Muscle layer of colon (tissue), 2 donors: ENCODE measurements around the gene ZNF644.
"Not testable (repeated sequence)": the region's sequence is repeated elsewhere in the genome, so short reads cannot be mapped to it uniquely, and the experiment has no call there.

Experiments used
- H3K27ac ChIP-seq: one replicate; pipeline ENCODE4 v1.7.0; 2013; ENCODE audit warnings: low read depth, mild to moderate bottlenecking, low read length, moderate library complexity
- H3K27me3 ChIP-seq, 2 donors: one replicate each; pipeline ENCODE4 v1.7.0; 2013; ENCODE audit warnings: low read length in 2 of 2, mild to moderate bottlenecking in 2 of 2; ENCODE audit not compliant: insufficient read depth in 2 of 2, control insufficient read depth in 1 of 2
- H3K36me3 ChIP-seq: one replicate; pipeline ENCODE4 v1.7.0; 2013; ENCODE audit warnings: mild to moderate bottlenecking, low read length; ENCODE audit not compliant: insufficient read depth
- H3K4me1 ChIP-seq: one replicate; pipeline ENCODE4 v1.7.0; 2013; ENCODE audit warnings: mild to moderate bottlenecking, low read length; ENCODE audit not compliant: insufficient read depth
- H3K4me3 ChIP-seq, 2 donors: one replicate each; pipeline ENCODE4 v1.7.0; 2013; ENCODE audit warnings: low read length in 2 of 2, low read depth in 1 of 2, mild to moderate bottlenecking in 1 of 2, moderate library complexity in 1 of 2
- H3K9ac ChIP-seq: one replicate; pipeline ENCODE4 v1.7.0; 2013; ENCODE audit warnings: low read length
- H3K9me3 ChIP-seq: one replicate; pipeline ENCODE4 v1.7.0; 2013; ENCODE audit warnings: mild to moderate bottlenecking, low read length
- donor health status: abdominal sarcoma.
- donor health status: Adenocarcinoma of cecum.

The ZNF644 gene

DNA sequence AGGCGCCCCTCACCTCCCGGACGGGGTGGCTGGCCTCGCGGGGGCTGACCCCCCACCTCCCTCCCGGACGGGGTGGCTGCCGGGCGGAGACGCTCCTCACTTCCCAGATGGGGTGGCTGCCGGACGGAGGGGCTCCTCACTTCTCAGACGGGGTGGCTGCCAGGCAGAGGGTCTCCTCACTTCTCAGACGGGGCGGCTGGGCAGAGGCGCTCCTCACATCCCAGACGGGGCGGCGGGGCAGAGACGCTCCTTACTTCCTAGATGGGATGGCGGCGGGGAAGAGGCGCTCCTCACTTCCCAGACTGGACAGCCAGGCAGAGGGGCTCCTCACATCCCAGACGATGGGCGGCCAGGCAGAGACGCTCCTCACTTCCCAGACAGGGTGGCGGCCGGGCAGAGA, 130.1 kb downstream of the ZNF644 start:
- not testable (repeated sequence) for H3K9ac ChIP-seq, H3K36me3 ChIP-seq, H3K4me3 ChIP-seq, H3K9me3 ChIP-seq, H3K4me1 ChIP-seq, H3K27me3 ChIP-seq, H3K27ac ChIP-seq

DNA sequence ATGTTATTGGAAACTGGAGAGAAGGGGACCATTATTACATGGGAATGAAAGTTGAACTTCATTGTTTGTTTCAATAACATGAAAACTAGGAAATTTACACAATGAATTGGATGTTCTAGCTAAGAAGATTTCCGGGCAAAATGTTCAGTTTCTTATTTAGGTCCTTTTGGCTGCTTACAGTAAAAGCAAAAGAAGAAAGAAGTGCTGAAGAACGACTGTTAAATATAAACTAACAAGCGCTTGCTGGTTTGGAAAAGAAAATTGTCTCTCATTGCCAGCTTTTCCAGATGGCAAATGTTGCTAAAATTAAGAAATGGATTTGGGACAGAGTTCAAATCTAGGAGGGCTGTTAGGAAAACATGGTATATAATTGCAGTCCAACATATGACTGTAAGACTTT, 139.6 kb downstream of the ZNF644 start:
- Histone ChIP-seq H3K4me3 (no peak overlapping the region), H3K27ac (no peak overlapping the region), H3K4me1 (no peaks in the 10 kb centered on the region), H3K36me3 (no peaks in the 10 kb centered on the region), H3K9ac (no peak overlapping the region), H3K27me3 (no peaks in the 10 kb centered on the region), H3K9me3 (no peaks in the 10 kb centered on the region)

DNA sequence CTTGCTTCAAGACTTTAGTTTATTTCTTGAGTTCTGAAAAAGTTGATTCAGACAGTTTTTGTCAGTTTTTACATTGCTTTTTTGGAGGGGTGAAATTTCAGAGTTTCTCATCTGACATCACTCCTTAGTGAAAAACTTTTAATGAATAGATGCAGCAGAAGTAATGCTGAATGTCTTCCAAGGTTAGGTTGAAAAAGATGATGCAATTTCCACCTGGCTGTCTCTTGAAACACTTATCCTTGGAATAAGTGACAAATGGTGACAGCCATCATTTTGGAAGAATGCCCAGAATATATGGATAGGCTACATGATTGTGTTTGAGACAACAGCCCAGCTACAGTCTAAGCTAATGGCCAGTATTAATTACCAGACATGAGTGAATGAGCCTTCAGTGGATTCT, 140.8 kb downstream of the ZNF644 start:
- H3K27me3 ChIP-seq = no peaks in the 10 kb centered on the region
- H3K9me3 ChIP-seq = no peaks in the 10 kb centered on the region
- no peaks in the 10 kb centered on the region for H3K36me3 ChIP-seq
- H3K4me3 ChIP-seq = no peak overlapping the region
- H3K9ac ChIP-seq = no peak overlapping the region
- H3K4me1 ChIP-seq = no peaks in the 10 kb centered on the region
- H3K27ac ChIP-seq = no peak overlapping the region

DNA sequence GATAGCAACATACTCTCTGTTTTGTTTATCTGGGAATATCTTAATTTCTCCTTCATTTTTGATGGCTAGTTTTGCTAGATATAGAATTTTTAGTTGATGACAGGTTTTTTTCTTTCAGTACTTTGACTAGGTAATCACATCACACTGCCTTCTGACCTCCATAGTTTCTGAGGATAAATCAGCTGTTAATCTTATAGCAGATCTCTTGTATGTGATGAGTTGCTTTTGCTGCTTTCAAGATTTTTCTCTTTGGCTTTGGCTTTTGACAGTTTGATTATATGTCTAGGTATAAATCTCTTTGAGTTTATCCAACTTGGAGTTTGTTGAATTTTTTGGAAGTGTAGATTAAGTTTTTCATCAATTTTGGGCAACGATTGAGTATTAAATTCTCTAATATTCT, 142.6 kb downstream of the ZNF644 start:
- Histone ChIP-seq H3K36me3 (no peaks in the 10 kb centered on the region), H3K9ac (no peak overlapping the region), H3K27ac (no peak overlapping the region), H3K9me3 (no peaks in the 10 kb centered on the region), H3K4me1 (no peaks in the 10 kb centered on the region), H3K4me3 (no peak overlapping the region), H3K27me3 (no peaks in the 10 kb centered on the region)

DNA sequence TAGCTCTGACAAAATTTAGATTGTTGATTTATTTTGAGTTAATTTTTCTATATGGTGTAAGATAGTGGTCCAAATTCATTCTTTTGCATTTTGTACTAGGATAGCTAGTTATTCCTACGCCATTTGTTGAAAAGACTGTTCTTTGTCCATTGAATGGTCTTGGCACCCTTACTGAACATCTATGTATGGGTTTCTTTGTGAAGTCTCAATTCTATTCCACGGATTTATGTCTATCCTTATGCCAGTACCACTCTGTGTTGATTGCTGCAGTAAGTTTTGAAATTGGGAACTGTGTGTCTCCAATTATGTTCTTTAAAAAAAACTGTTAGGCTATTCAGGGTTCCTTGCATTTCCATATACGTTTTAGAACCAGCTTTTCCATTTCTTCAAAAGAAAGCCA, 145.7 kb downstream of the ZNF644 start:
- H3K36me3 ChIP-seq = no peaks in the 10 kb centered on the region
- no peak overlapping the region for H3K4me3 ChIP-seq
- no peak overlapping the region for H3K9ac ChIP-seq
- H3K27me3 ChIP-seq = no peaks in the 10 kb centered on the region
- H3K27ac ChIP-seq = no peak overlapping the region
- no peaks in the 10 kb centered on the region for H3K9me3 ChIP-seq
- H3K4me1 ChIP-seq = no peaks in the 10 kb centered on the region
